Left kidney (tissue), 2 donors: Measurements from ENCODE around the gene ALOXE3. TPM values are rescaled to one million over a fixed set of nuclear protein-coding genes. Genes with fewer than 3 reads are reported as not detected.

ENCODE experiments used
- DNase-seq: peaks from one replicate; pipeline ENCODE4 v3.0.0-alpha.2; 2013
- polyA plus RNA-seq: library from polyadenylated mRNA; unstranded; fragments of 120-200 nt; gene quantifications from one replicate; pipeline ENCODE4 v1.2.1, GENCODE V29; 2013; ENCODE audit not compliant: insufficient read length

ALOXE3 gene
- polyA plus RNA-seq, 1 donor = not detected

GRCh38 chr17:8141741-8142140 is 23.4 kb upstream of the ALOXE3 start:
- DNase-seq = no peak

- no peak for DNase-seq
Measured at GRCh38 chr17:8141045-8141444, 22.7 kb upstream of the ALOXE3 start.

- DNase-seq = no peak
Measured at GRCh38 chr17:8140065-8141029, 22.0 kb upstream of the ALOXE3 start.

- peak; percentile 96 for DNase-seq
Measured at GRCh38 chr17:8138672-8139371, 20.5 kb upstream of the ALOXE3 start.

GRCh38 chr17:8138374-8138671 is 20.0 kb upstream of the ALOXE3 start:
- no peak for DNase-seq

- DNase-seq = no peak
Measured at GRCh38 chr17:8137645-8138373, 19.5 kb upstream of the ALOXE3 start.

GRCh38 chr17:8133941-8134340 is 15.6 kb upstream of the ALOXE3 start:
- no peak for DNase-seq

GRCh38 chr17:8133399-8133798 is 15.1 kb upstream of the ALOXE3 start:
- DNase-seq = no peak

GRCh38 chr17:8131844-8132441 is 13.6 kb upstream of the ALOXE3 start:
- DNase-seq = no peak

GRCh38 chr17:8128125-8128784 is 9.9 kb upstream of the ALOXE3 start:
- no peak for DNase-seq

- DNase-seq = no peak
Measured at GRCh38 chr17:8126491-8127066, 8.3 kb upstream of the ALOXE3 start.

GRCh38 chr17:8125947-8126490 is 7.7 kb upstream of the ALOXE3 start:
- DNase-seq = no peak

- DNase-seq = peak; percentile 86
Measured at GRCh38 chr17:8125154-8125946, 7.0 kb upstream of the ALOXE3 start.

GRCh38 chr17:8124350-8125153 is 6.2 kb upstream of the ALOXE3 start:
- no peak for DNase-seq

- no peak for DNase-seq
Measured at GRCh38 chr17:8123695-8124349, 5.5 kb upstream of the ALOXE3 start, which contains the start of gene HES7. HES7 (minus strand) TSS chr17:8124106; CDS start chr17:8124084, 22 bp downstream.

- no peak for DNase-seq
Measured at GRCh38 chr17:8122924-8123694, 4.8 kb upstream of the ALOXE3 start.

- no peak for DNase-seq
Measured at GRCh38 chr17:8122422-8122923, 4.2 kb upstream of the ALOXE3 start.
